RWPE2 (cell line): Measurements from ENCODE around the gene ARMC8.

Source experiments
- ATAC-seq: fragments of 200-7000 bp; cut with Tn5 transposase; 3 replicates; pipeline ENCODE4 v1.9.1; 2021; ENCODE audit warnings: low read depth
- DNase-seq: peaks from one replicate; pipeline ENCODE4 v3.0.0-alpha.2; 2020; ENCODE audit warnings: low spot score
- H3K27ac ChIP-seq: fragments of 450-650 bp; 2 replicates; pipeline ENCODE4 v1.5.1; 2017; ENCODE audit warnings: mild to moderate bottlenecking; ENCODE audit not compliant: poor library complexity, severe bottlenecking
- H3K27me3 ChIP-seq: fragments of 250-450 bp; sonication (Bioruptor Pico); 2 replicates; pipeline ENCODE4 v1.5.1; 2021; ENCODE audit warnings: mild to moderate bottlenecking, moderate library complexity; ENCODE audit not compliant: insufficient read depth, poor library complexity, severe bottlenecking
- H3K36me3 ChIP-seq: fragments of 250-450 bp; sonication (Bioruptor Pico); 2 replicates; pipeline ENCODE4 v1.5.1; 2020; ENCODE audit warnings: low read depth, mild to moderate bottlenecking, moderate library complexity
- H3K4me1 ChIP-seq: fragments of 250-450 bp; sonication (Bioruptor Pico); 2 replicates; pipeline ENCODE4 v1.5.1; 2021; ENCODE audit warnings: mild to moderate bottlenecking, moderate library complexity; ENCODE audit not compliant: insufficient read depth, poor library complexity, severe bottlenecking
- H3K4me3 ChIP-seq: fragments of 250-450 bp; sonication (Bioruptor Pico); 2 replicates; pipeline ENCODE4 v1.5.1; 2021; ENCODE audit warnings: mild to moderate bottlenecking, moderate library complexity; ENCODE audit not compliant: severe bottlenecking
- H3K9me3 ChIP-seq: fragments of 250-450 bp; sonication (Bioruptor Pico); 2 replicates; pipeline ENCODE4 v1.5.1; 2021; ENCODE audit warnings: mild to moderate bottlenecking, moderate library complexity; ENCODE audit not compliant: severe bottlenecking
- TF ChIP-seq, protein P1 (sequence below): fragments of 450-650 bp; IDR thresholded peaks from one replicate; pipeline ENCODE4 v1.5.1; 2017; ENCODE audit warnings: mild to moderate bottlenecking, moderate library complexity; ENCODE audit not compliant: poor library complexity, severe bottlenecking

Gene ARMC8

DNA sequence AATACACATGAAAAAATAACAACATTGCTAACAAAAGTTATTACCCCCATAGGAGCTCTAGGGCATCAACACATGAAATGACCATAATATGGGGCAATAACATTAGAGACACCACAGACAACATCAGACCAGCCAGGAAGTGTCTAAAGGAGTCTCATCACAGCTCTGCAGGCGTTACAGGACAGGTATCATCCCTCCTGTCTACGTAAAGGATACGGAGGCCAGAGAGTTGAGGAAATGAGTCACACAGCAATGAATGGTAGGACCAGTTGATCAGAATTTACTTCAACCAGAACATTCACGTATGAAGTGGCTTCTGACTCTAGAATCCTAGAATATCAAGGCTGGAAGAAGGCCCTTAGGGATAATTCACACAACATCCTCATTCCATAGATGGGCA, 140.7 kb downstream of the ARMC8 start:
- Histone ChIP-seq H3K27me3 (no peaks in the 10 kb centered on the region), H3K36me3 (no peaks in the 10 kb centered on the region), H3K27ac (peak overlapping the region; percentile 36), H3K4me1 (peaks cover 31% of the 10 kb centered on the region), H3K9me3 (no peaks in the 10 kb centered on the region), H3K4me3 (no peak overlapping the region)
- peak; percentile 58 for ATAC-seq
- TF ChIP-seq, protein P1, sequence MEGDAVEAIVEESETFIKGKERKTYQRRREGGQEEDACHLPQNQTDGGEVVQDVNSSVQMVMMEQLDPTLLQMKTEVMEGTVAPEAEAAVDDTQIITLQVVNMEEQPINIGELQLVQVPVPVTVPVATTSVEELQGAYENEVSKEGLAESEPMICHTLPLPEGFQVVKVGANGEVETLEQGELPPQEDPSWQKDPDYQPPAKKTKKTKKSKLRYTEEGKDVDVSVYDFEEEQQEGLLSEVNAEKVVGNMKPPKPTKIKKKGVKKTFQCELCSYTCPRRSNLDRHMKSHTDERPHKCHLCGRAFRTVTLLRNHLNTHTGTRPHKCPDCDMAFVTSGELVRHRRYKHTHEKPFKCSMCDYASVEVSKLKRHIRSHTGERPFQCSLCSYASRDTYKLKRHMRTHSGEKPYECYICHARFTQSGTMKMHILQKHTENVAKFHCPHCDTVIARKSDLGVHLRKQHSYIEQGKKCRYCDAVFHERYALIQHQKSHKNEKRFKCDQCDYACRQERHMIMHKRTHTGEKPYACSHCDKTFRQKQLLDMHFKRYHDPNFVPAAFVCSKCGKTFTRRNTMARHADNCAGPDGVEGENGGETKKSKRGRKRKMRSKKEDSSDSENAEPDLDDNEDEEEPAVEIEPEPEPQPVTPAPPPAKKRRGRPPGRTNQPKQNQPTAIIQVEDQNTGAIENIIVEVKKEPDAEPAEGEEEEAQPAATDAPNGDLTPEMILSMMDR = no peak
- DNase-seq = no peak

DNA sequence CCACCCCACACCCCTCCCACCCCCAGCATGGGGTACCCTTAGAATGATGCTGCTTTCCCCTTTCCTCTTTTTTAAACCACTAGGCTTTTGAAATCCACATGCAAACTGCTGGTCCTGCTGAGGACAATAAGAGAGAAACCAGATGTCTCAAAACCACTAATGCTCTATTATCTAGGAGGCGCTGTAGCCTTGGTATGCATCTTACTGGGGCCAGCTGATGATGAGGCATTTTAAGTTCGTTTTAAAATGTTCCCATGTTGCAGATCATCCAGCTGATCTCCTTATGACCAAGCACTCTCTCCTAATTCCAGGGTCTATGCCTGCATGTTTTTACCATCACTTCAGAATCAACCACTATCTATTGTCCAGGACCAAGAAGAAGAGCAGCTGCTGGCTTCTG, 141.2 kb downstream of the ARMC8 start:
- Histone ChIP-seq H3K36me3 (no peaks in the 10 kb centered on the region), H3K4me1 (peaks cover 31% of the 10 kb centered on the region), H3K4me3 (no peak overlapping the region), H3K27ac (peak overlapping the region; percentile 36), H3K9me3 (no peaks in the 10 kb centered on the region), H3K27me3 (no peaks in the 10 kb centered on the region)
- no peak for ATAC-seq
- DNase-seq = no peak
- TF ChIP-seq, protein P1 = no peak

DNA sequence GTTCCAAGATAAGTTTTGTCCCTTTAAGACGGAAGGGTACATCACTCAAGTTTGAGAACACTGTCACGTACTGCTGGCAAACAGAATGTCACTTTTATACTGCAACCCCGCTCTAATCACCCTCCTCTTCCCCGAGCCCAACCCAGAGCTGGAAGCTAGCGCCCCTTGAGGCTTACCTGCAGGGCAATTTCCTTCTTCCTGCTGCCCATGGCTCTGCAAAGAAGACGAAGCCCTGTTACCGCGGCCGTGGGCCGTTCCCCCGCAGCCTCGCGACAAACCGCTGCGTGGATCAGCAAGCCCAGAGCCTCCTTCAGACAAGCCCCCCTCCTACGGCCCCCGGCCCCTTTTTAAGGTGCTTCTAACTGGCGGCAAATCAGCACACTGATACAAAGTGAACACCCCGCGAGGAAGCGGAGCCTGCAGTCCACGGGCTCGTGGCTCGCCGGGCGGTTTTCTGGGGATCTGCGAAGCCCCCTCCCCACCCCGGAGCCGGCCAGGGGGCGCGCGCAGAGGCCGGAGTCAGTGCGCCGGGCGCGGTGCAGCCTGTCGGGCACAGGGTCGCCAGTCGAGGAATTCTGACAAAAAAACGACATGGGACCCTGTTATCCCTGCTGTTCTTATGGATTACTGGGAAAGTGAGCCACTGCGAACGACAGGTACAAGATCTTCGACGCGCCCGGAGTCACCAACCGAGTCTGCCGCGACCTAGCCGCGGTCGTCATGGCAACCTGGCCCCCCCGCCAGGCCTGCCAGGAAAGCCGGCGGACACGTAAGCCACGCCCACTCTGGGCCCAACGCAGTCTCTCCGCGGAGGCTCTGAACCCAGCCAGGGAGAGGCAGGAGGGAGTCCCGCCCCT, 142.3 kb downstream of the ARMC8 start, which contains the start of gene NME9:
Gene NME9, minus strand, starts transcription at position 725 of the 857 bp plus-strand sequence. Its CDS starts 516 bp downstream, at position 209.
- TF ChIP-seq, protein P1 = peak; percentile 89
- Histone ChIP-seq H3K27ac (no peak within 1 kb of the TSS), H3K27me3 (no peaks in the 10 kb centered on the region), H3K4me1 (peaks cover 28% of the 10 kb centered on the region), H3K36me3 (no peaks in the 10 kb centered on the region), H3K4me3 (peak within 1 kb of the TSS; percentile 40), H3K9me3 (no peaks in the 10 kb centered on the region)
- DNase-seq (peak; percentile 85), ATAC-seq (peak; percentile 77)

DNA sequence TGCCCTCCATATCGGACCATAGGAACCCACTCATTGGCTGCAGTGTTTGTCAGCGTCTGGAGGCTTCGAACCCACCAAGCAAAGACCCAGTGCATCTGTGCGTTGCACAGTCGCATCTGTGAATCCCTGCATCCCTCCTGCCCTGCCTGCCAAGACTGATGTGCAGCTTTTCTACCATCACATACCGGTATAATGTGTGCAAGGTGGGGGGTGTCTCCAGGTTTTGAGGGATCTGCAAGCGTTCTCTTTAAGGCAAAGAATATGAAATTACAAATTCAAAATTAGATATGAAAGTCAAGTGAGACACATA, 142.8 kb downstream of the ARMC8 start:
- ATAC-seq = no peak
- Histone ChIP-seq H3K27ac (no peak overlapping the region), H3K27me3 (no peaks in the 10 kb centered on the region), H3K36me3 (no peaks in the 10 kb centered on the region), H3K9me3 (no peaks in the 10 kb centered on the region), H3K4me3 (peak overlapping the region; percentile 40), H3K4me1 (peaks cover 22% of the 10 kb centered on the region)
- DNase-seq = no peak
- TF ChIP-seq, protein P1 = no peak
